Fibroblast of gingiva (primary cell): ENCODE results near the gene CRB1.
"Not testable (repeated sequence)": the region's sequence is repeated elsewhere in the genome, so short reads cannot be mapped to it uniquely, and the experiment has no call there.

Experiments
- DNase-seq: peaks from one replicate; pipeline ENCODE4 v3.0.0-alpha.2; 2011; ENCODE audit warnings: low read depth

CRB1 gene

DNA sequence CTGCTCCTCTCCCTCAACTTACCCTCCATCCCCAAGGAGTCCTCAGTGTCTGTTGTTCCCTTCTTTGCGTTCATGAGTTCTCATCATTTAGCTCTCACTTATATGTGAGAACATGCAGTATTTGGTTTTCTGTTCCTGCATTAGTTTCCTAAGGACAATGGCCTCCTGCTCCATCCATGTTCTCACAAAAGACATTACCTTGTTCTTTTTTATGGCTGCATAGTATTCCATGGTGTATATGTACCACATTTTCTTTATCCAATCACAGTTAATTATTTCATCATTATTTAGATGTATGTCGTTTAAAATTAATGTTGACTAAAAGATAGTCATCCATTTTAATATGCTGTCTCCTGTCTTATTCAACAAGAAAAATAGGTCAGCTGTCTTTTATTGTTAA is 134.1 kb downstream of the CRB1 start:
- DNase-seq: no peak

DNA sequence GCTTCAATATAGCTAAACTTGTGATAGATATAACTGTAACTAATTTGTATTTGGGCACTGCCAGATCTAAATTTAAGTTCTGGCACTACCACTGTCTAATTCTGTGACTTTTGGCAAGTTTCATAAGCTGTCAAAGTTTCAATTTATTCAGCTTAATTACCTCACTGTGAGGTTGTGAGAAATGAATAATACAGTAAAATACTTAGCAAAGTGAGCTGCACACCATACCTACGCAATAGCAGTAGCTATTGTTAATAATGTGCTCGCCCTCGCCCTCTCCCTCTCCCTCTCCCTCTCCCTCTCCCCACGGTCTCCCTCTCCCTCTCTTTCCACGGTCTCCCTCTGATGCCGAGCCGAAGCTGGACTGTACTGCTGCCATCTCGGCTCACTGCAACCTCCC is 136.7 kb downstream of the CRB1 start:
- DNase-seq: not testable (repeated sequence)

DNA sequence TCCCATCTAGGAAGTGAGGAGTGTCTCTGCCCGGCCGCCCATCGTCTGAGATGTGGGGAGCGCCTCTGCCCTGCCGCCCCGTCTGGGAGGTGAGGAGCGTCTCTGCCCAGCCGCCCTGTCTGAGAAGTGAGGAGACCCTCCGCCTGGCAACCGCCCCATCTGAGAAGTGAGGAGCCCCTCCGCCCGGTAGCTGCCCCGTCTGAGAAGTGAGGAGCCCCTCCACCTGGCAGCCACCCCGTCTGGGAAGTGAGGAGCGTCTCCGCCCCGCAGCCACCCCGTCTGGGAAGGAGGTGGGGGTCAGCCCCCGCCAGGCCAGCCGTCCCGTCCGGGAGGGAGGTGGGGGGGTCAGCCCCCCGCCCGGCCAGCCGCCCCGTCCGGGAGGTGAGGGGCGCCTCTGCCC is 137.6 kb downstream of the CRB1 start:
- DNase-seq: not testable (repeated sequence)

DNA sequence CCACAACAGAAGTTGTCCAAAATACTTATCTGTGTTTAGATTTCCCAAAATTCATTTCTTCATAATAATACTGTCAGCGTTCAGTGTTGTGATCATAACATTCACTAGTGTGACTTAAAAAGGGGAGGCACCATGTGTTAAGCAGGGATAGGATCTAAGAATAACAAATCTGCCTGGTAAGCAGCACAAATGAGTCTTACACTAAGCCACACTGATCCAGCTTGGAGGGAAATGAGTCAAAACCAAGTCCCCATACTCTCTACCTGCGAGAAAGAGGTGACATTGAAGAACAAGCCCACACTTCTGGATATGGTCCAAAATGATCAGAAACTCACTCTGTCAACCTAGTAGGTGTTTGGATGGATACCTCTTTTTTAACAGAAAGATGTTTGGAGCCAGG is 145.5 kb downstream of the CRB1 start:
- DNase-seq: no peak

DNA sequence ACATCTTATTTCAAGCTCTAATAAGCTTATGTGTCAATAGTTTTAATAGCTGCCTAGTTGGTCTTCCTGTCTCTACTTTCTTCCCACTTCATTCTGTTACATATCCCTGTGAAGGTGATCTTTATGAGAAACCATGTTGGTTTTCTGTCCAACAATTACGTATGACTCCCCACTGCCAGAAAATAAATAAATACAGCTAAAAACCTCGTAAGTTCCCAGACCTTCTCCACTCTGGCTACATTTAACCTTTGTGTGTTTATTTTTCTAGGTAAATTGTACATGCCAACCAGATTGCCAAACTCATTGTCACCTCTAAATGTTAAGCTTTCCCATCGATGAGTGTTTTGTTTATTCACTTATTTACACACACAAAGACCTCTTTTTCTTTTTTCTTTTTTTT is 147.2 kb downstream of the CRB1 start:
- DNase-seq: no peak

DNA sequence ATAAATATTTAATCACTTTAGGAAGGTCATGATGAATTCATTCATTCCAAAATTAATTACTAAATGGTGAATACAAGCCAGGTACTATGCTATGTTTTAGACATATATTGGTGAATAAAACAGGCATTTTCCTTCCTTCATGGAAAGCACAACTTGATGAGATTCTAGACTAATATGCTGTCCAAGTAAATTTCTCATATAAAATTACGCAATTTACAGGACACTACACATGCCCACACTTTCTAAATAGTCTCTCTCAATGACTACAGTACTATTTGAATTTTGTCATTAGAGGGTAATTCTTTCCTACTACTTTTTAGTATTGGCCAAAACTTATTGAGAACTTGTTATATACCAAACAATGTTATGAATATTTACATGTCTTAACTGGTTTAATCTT is 150.6 kb downstream of the CRB1 start:
- DNase-seq: no peak

DNA sequence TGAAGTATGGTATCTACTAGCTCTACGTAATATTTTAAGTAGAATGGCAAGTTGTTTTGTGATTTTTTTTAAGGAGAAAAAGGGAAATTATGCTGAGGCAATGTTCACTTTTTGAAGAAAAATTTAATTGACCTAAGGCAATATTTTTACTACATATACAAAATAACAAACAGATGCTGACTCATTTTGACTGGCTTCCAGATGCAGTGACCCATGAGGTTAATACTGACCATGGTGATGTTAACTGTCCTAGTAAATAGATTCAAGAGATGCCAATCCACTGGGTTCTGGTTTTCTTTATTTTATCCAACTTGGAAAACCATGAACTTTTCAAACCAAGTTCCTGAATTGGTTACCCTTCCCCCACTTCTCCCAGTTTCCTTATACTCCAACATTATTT is 154.9 kb downstream of the CRB1 start:
- DNase-seq: peak; percentile 77

DNA sequence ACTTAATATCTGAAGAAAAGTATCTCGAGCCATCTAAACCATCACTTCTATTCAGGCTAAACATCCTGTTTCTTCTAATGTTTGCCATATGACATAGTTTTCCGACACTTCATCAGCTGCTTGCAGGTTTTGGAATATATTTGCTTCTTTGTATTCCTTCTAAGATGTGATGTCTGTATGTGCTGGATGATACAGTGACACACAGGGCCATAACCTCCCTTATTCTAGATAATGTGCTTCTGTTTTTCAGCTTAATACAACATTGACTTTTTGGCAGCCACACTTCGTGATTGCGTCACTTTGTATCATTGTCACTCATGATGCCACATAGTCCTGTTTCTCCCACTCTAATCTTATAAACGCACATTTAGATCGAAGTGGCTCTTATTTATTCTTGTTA is 156.3 kb downstream of the CRB1 start:
- DNase-seq: no peak

DNA sequence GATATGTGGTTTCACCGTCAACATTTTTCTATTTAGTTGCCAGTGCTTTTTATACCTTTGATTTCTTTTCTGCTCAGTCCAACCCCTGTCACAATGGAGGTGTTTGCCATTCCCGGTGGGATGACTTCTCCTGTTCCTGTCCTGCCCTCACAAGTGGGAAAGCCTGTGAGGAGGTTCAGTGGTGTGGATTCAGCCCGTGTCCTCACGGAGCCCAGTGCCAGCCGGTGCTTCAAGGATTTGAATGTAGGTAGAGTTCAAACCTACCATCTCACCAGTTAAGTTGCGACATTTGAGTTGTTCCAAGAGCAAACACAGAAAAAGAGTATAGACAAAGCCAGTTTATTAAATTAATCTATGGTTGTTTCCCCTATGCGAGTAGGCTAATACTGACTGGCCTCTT is 161.3 kb downstream of the CRB1 start:
- no peak for DNase-seq

DNA sequence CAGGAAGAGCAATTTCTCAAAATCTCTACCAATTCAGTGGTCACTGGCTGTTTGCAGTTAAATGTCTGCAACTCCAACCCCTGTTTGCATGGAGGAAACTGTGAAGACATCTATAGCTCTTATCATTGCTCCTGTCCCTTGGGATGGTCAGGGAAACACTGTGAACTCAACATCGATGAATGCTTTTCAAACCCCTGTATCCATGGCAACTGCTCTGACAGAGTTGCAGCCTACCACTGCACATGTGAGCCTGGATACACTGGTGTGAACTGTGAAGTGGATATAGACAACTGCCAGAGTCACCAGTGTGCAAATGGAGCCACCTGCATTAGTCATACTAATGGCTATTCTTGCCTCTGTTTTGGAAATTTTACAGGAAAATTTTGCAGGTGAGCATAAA is 167.2 kb downstream of the CRB1 start:
- no peak for DNase-seq

DNA sequence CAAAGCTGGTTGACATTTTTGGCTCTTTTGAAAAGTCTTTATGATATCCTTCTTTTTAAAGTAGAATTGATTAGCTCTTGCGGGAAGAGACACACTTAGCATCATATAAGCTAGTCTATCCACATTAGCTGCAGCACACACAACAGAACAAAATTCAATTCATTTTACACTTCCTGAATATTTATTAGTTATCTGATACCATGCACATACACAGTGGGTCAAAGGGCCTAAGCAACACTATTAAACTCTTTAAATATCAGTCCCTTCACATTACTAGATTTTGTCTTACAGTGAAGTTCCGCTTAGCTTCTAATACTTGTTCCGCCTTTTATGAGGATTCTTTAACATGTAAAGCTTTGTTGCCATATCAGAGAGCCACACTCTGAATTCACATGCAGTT is 169.5 kb downstream of the CRB1 start:
- DNase-seq: no peak

DNA sequence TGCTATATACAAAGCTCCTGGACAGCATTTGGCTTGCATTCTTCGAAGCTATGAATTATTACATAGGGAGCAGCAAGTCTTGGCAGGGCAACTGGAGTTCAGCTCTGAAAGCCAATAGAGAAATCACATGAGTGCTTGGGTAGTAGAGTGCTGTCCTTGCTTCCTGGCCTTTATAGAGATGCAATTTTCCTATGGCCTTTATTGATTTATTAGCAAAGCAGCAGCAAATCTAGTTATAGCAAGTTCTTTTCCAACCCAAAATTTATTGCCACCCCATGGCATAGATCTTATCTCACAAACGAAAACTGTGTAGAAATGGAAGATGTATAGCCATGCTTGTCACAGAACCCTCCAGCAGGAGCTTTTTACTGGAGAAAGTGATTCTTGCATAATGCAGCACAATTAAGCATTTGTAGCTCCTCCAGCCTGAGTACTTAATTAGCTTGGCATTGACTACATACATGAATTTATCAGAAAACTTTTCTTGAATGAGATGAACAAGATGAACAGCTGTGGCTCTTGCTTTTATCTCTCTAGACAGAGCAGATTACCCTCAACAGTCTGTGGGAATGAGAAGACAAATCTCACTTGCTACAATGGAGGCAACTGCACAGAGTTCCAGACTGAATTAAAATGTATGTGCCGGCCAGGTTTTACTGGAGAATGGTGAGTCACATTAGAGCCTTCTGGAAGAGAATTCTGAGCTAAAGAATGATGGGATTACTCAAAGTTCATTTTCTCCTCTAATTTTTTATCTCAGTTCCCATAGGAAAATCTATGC is 170.1 kb downstream of the CRB1 start:
- DNase-seq: no peak

DNA sequence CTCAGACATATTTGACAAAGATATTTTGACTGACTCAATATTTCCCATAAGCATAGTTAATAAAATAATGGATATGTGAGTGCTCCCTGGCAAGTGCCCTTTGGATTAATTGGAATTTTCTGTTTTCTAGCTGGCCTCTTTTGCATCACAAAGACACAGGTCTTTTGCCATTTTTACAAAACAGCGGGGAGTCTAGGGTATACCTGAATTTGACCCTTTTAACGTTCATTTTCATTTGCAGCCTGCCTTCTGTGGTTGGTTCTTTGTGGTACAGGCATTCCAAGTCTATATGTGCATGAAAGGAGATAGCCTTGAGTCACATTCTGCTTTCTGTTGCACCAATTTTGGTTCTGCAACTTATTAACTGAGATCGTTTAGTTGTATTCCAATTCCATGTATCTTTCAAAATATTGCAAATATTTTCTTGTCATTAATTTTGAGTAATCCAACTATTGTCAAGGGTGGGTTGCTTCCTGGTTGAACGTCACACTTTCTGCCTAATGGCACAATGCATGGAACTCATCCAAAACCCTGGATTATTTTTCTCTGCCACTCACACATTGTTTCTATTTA is 171.7 kb downstream of the CRB1 start:
- DNase-seq: no peak

DNA sequence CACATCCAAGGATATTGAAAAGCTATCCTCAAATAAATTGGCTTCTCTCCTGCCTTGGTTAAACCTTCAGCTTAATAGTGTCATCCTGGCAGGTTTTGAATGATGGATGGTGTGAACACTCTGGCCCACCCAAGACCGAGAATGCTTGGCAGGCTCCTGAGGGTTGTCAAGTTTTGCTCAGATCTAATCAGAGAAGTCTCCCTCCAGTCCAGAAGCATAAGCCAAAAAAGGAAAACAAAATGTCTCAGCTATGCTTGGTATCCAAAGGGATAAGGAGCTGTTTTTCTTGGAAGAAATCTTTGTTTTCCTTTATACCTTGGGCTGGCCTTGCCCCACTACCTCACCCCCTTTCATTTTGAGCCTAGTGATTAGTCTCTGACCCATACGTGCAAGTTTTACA is 172.7 kb downstream of the CRB1 start:
- no peak for DNase-seq

DNA sequence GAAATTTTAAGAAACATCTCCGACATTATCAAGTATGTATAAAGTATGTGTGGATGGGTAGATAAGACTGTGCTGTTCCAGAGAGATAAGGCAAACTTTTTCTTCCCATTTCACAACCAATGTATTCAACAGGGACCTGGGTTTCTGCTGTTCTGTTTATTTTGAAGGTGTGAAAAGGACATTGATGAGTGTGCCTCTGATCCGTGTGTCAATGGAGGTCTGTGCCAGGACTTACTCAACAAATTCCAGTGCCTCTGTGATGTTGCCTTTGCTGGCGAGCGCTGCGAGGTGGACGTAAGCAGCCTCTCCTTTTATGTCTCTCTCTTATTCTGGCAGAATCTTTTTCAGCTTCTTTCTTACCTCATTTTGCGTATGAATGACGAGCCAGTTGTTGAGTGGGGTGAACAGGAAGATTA is 174.0 kb downstream of the CRB1 start:
- DNase-seq: peak; percentile 49

DNA sequence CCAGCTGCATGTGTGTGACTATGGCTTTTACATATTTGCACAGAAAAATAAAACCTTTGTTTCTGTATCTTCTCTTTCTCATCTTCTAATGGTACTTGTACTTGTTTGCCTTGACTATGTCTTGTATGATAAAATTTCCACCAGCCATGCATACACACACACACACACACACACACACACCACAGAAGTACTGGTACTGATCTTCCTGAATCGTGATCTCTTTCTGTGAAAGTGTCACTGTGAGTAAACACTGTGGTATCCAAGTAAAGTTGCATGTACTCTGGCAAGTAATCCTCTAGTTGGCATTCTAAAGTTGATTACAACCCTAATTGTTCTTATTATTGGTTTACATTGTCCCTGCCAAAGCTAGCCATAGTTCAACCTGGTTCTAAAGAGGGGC is 176.7 kb downstream of the CRB1 start:
- DNase-seq: peak; percentile 59

DNA sequence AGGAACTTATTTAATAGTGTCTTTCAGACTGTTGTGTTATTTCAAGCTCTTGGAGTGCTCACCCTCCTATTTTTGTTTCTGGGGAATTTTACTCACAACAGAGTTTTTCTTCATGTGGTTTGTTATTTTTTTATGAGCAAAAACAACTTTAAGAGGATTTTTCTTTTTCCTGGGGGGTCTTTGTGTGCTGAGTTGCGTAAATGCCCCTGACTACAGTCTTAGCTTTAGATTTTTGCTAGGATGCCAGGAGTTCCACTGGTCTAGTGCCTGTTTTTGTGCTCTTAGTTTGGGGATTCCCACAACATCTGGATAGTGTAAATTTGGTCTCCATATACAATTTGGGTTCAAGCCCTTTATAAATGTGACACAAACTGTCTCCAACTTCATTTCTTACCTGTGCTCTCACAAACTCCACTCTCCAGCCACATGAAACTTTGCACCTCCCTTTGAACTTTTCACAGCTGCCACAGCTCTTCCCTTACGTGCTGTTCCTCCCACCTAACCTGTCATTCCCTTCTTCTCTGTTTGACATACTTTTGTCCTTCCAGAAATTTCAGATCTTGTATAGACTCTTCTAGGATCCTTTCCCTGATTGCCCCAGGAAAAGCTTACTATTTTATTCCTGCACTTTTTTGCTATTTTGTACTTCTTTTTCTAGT is 180.2 kb downstream of the CRB1 start:
- DNase-seq: no peak

DNA sequence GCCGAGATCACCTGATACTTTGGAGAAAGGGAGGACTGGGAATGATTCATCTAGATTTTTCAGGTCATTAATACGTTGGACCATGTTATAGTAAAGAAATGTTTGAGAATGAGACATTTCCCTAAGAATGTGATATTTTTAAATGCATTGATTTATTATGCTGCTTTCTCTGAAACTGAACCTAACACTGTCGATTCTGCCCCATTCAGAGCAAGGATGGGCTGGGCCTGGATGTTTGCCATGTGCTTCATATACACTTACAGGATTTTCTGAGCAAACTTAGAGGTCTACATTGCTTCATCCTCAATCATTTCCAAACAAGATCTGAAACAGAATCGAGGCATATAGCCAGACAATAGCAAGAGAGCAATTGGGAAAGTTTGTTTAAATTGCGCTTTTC is 183.3 kb downstream of the CRB1 start:
- DNase-seq: peak; percentile 9

DNA sequence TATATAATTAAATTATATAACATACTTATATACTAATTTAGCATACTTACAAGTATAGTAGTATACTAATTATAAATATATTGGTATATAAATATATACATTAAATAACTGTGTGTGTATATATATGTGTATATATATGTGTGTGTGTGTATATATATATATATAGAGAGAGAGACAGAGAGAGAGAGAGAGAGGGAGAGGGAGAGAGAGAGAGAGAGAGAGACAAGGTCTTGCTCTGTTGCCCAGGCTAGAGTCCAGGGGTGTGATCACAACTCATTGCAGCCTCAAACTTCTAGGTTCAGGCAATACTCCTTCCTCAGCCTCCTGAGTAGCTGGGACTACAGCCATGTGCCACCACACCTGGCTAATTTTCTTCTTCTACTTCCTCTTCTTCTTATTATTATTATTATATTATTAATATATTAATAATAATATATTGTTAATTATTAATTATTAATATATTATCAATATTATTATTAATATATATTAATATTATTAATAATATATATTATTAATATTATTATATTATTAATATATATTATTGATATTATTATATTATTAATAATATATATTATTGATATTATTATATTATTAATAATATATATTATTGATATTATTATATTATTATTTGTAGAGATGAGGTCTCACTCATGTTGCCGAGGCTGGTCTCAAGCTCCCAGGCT is 185.5 kb downstream of the CRB1 start:
- DNase-seq: no peak

DNA sequence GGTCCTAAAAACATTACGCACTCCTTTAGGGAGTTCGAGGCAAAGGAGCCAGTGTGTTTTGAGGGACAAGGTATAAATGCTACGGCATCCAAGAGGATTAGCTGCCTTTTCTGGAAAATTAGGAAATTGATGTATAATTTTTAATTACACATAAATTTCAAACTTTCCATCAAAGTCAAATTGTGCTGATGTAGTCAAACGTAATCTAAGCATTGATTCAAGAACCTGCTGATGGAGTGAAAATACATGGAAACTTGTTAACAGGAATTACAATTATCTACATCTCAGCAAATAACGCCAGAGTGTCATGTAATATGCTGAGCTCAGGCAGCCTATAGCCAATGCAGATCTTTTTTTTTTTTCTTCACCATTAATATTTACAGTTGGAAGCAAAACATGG is 194.5 kb downstream of the CRB1 start:
- DNase-seq: no peak

DNA sequence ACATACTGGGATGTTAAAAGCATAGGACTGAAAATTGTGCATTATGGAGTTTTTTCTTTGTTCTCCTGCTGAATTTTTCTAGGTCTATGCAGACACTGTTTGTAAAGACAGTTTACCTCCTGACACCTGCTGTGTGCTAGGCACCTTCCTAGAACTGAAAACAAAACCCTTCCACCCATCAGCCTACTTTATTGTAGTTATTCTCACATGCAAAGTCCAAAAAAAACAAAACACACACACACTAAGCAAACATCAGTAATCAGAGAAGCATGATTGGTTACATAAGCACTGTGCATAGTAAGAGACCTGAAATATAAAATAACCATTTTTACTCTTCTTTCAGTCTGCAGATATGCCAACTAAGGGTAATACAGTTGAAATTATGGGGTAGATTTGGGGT is 195.1 kb downstream of the CRB1 start:
- DNase-seq: no peak

DNA sequence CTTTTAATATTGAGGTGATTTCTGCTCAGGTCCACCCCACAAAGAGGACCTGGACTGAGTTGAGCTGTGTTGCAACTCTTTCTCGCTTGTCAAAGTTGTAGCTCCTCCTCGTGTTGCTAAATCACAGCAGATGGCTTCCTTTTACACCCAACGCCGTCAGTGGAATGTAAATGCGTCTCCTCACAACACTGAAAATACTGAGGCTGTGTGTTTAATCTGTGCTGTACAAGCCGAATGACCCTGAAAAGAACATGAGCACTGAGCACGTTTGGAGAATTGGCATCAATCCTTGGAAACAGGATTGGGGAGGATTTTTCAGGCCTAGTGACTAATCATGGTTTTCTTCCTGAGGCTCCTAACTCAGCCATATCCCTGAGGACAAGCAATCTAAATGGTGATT is 196.0 kb downstream of the CRB1 start:
- peak; percentile 84 for DNase-seq
